Measurements from ENCODE around the gene MRPL28. TPM values are rescaled to one million over a fixed set of nuclear protein-coding genes. Genes with fewer than 3 reads are reported as not detected.

The MRPL28 gene
- total RNA-seq, 4 donors from 2014 or later, result 45.1 to 79.5 (median 65.3) TPM

- H3K4me1 ChIP-seq, result peaks cover 0 to 49% (median 14%) of the 10 kb centered on the region in 4 donors
- peak overlapping the region; percentile 72 to 99 (median 88) for H3K4me3 ChIP-seq
- H3K27me3 ChIP-seq, result no peaks in the 10 kb centered on the region
- H3K27ac ChIP-seq, result peak overlapping the region; percentile 52 to 86 (median 80)
- WGBS, 2 donors, result 0 to 1% methylated on average over 17 to 29 of the region's 73 CpGs
- H3K9me3 ChIP-seq, result no peaks in the 10 kb centered on the region
- peaks cover 0 to 18% (median 0%) of the 10 kb centered on the region in 3 donors for H3K36me3 ChIP-seq
- DNase-seq (ENCODE audit: low spot score in 2 of 2), result no peak
- TF ChIP-seq POLR2A (IDR thresholded peaks at IDR 0.05) (no peak), EP300 (IDR thresholded peaks at IDR 0.05) (no peak), CTCF (IDR thresholded peaks at IDR 0.05) (no peak)
These were observed 10.9 kb upstream of the MRPL28 start for GRCh38 chr16:381012-381788.

- Histone ChIP-seq H3K27ac (peak overlapping the region in 3 of 4 donors; percentile 77 to 86 (median 83)), H3K4me3 (peak overlapping the region; percentile 72 to 99 (median 88)), H3K36me3 (peaks cover 0 to 23% (median 0%) of the 10 kb centered on the region in 3 donors), H3K27me3 (no peaks in the 10 kb centered on the region), H3K4me1 (peaks cover 0 to 49% (median 14%) of the 10 kb centered on the region in 4 donors), H3K9me3 (no peaks in the 10 kb centered on the region)
- 8 to 9% methylated on average over 11 to 12 of the region's 12 CpGs for WGBS, 2 donors
- TF ChIP-seq EP300 (IDR thresholded peaks at IDR 0.05) (no peak), CTCF (IDR thresholded peaks at IDR 0.05) (no peak), POLR2A (IDR thresholded peaks at IDR 0.05) (no peak)
- DNase-seq (ENCODE audit: low spot score in 2 of 2), result no peak
These were observed 10.3 kb upstream of the MRPL28 start for GRCh38 chr16:380762-381011.

- Histone ChIP-seq H3K9me3 (no peaks in the 10 kb centered on the region), H3K4me1 (peaks cover 0 to 49% (median 14%) of the 10 kb centered on the region in 4 donors), H3K27me3 (no peaks in the 10 kb centered on the region), H3K4me3 (peak overlapping the region in 3 of 4 donors; percentile 72 to 99 (median 92)), H3K36me3 (peaks cover 0 to 28% (median 0%) of the 10 kb centered on the region in 3 donors), H3K27ac (peak overlapping the region in 2 of 4 donors; percentile 83 to 86)
- no peak for DNase-seq (ENCODE audit: low spot score in 2 of 2)
- TF ChIP-seq CTCF (IDR thresholded peaks at IDR 0.05) (no peak), EP300 (IDR thresholded peaks at IDR 0.05) (no peak), POLR2A (IDR thresholded peaks at IDR 0.05) (no peak)
- 77% methylated on average over 24 to 26 of the region's 27 CpGs for WGBS, 2 donors
These were observed 9.8 kb upstream of the MRPL28 start for GRCh38 chr16:379961-380761.

GRCh38 chr16:379183-379960, 9.0 kb upstream of the MRPL28 start:
- no peak overlapping the region for H3K4me3 ChIP-seq
- no peak for DNase-seq (ENCODE audit: low spot score in 2 of 2)
- peaks cover 0 to 49% (median 14%) of the 10 kb centered on the region in 4 donors for H3K4me1 ChIP-seq
- TF ChIP-seq CTCF (IDR thresholded peaks at IDR 0.05), result no peak
- TF ChIP-seq EP300 (IDR thresholded peaks at IDR 0.05), result no peak
- no peak for TF ChIP-seq POLR2A (IDR thresholded peaks at IDR 0.05)
- peak overlapping the region in 1 of 4 donors; percentile 6 for H3K27ac ChIP-seq
- H3K9me3 ChIP-seq, result no peaks in the 10 kb centered on the region
- no peaks in the 10 kb centered on the region for H3K27me3 ChIP-seq
- H3K36me3 ChIP-seq, result peaks cover 0 to 36% (median 2%) of the 10 kb centered on the region in 3 donors
- 69 to 93% methylated on average over 8 to 10 of the region's 16 CpGs for WGBS, 2 donors

Measured in tibial nerve (tissue), 4 donors.